ENCODE data around the gene LRRC9. TPM values are rescaled to one million over a fixed set of nuclear protein-coding genes. Genes with fewer than 3 reads are reported as not detected.

Gene LRRC9
- total and polyA plus RNA-seq, 10 of the 15 experiments (the other 5 are each of a cell fraction or from before 2014, with no cell fraction given), result not detected

- BruUV-seq (replicated peaks), result no TSS peak
- no peak overlapping the region for H2AFZ ChIP-seq (ENCODE audit: control insufficient read depth, low read depth, low read length)
- no peak for FAIRE-seq
- RAD21 ChIA-PET (ENCODE audit: unreplicated experiment), result no interaction called here
- H3K4me1 ChIP-seq (ENCODE audit: control insufficient read depth, insufficient read depth, low read length), result no peaks in the 10 kb centered on the region
- no peaks in the 10 kb centered on the region for H4K20me1 ChIP-seq (ENCODE audit: control insufficient read depth, insufficient read depth)
- ATAC-seq, result no peak
- POLR2A ChIA-PET, result no interaction called here
- in situ Hi-C loops (cut with MboI), result no loop called here
- SMC1A ChIA-PET (ENCODE audit: uncharacterized antibody, unreplicated experiment), result no interaction called here
- H3K9ac ChIP-seq (ENCODE audit: control insufficient read depth, insufficient read depth, low read length), result no peak overlapping the region
- no peaks in the 10 kb centered on the region for H3K27me3 ChIP-seq (replicated peaks in 1 of 2; ENCODE audit: control insufficient read depth in 2 of 2, insufficient read depth in 2 of 2, low read length in 1 of 2)
- intact Hi-C loops (cut with micrococcal nuclease; ENCODE audit: unreplicated experiment), result no loop called here
- CTCF ChIA-PET, result interaction anchor here (1.2 kb wide), 1 partner anchor 170 kb away, joined by 3 read pairs; no protein-coding TSS in a partner anchor
- no peak overlapping the region for H3K4me3 ChIP-seq
- no peaks in the 10 kb centered on the region for H3K36me3 ChIP-seq (ENCODE audit: control insufficient read depth in 2 of 2, insufficient read depth in 2 of 2, low read length in 1 of 2)
- H3K79me2 ChIP-seq (ENCODE audit: control insufficient read depth, insufficient read depth, low read length), result no peaks in the 10 kb centered on the region
- H3K9me3 ChIP-seq (replicated peaks; ENCODE audit: control insufficient read depth, insufficient read depth, low read length), result no peaks in the 10 kb centered on the region
- H3K27ac ChIP-seq (ENCODE audit: control insufficient read depth, insufficient read depth), result no peak overlapping the region
- no peak for DNase-seq (ENCODE audit: low read depth, low spot score)
- H3K4me2 ChIP-seq (ENCODE audit: control insufficient read depth, insufficient read depth), result no peak overlapping the region
- no peak for TF ChIP-seq RUNX3 (IDR thresholded peaks at IDR 0.05; ENCODE audit: low read length)
- no peak for TF ChIP-seq ZNF622 (IDR thresholded peaks at IDR 0.05)
- TF ChIP-seq TCF12 (IDR thresholded peaks at IDR 0.05; ENCODE audit: low read depth, low read length), result no peak
- no peak for TF ChIP-seq CHD1 (IDR thresholded peaks at IDR 0.05; ENCODE audit: low read depth, low read length)
- TF ChIP-seq CBX3 (IDR thresholded peaks at IDR 0.05; ENCODE audit: borderline replicate concordance, low read depth), result no peak
- no peak for TF ChIP-seq ZBED1 (IDR thresholded peaks at IDR 0.05; ENCODE audit: borderline replicate concordance)
- WGBS (ENCODE audit: insufficient coverage, insufficient replicate concordance, low lambda C conversion rate, missing lambda C conversion rate), result 0% methylated on average over 1 of the region's 1 CpG
Observed at GRCh38 chr14:60014402-60014801, 94.5 kb downstream of the LRRC9 start.

GRCh38 chr14:60021619-60022018 is 101.7 kb downstream of the LRRC9 start:
- no peaks in the 10 kb centered on the region for H3K79me2 ChIP-seq (ENCODE audit: control insufficient read depth, insufficient read depth, low read length)
- POLR2A ChIA-PET, result no interaction called here
- RAD21 ChIA-PET (ENCODE audit: unreplicated experiment), result no interaction called here
- in situ Hi-C loops (cut with MboI) (no loop called here), intact Hi-C loops (cut with micrococcal nuclease; ENCODE audit: unreplicated experiment) (no loop called here)
- H3K27me3 ChIP-seq (replicated peaks in 1 of 2; ENCODE audit: control insufficient read depth in 2 of 2, insufficient read depth in 2 of 2, low read length in 1 of 2), result no peaks in the 10 kb centered on the region
- H4K20me1 ChIP-seq (ENCODE audit: control insufficient read depth, insufficient read depth), result no peaks in the 10 kb centered on the region
- SMC1A ChIA-PET (ENCODE audit: uncharacterized antibody, unreplicated experiment), result no interaction called here
- H3K4me1 ChIP-seq (ENCODE audit: control insufficient read depth, insufficient read depth, low read length), result no peaks in the 10 kb centered on the region
- TF ChIP-seq CTCF (IDR thresholded peaks at IDR 0.05 in 2 of 3, conservative IDR thresholded peaks at IDR 0.05 in 1 of 3; ENCODE audit: control insufficient read depth in 2 of 3, extremely low read depth in 1 of 3, insufficient read depth in 1 of 3, low read depth in 3 of 3, low read length in 3 of 3) (no peak), FOXK2 (IDR thresholded peaks at IDR 0.05) (no peak), POU2F2 (IDR thresholded peaks at IDR 0.05; ENCODE audit: borderline replicate concordance, low read depth, low read length) (no peak), SPI1 (IDR thresholded peaks at IDR 0.05; ENCODE audit: borderline replicate concordance, insufficient read depth, low read depth, low read length) (no peak)
- TF ChIP-seq, protein P1, sequence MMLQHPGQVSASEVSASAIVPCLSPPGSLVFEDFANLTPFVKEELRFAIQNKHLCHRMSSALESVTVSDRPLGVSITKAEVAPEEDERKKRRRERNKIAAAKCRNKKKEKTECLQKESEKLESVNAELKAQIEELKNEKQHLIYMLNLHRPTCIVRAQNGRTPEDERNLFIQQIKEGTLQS (IDR thresholded peaks at IDR 0.05; ENCODE audit: borderline replicate concordance, extremely low read depth, low read depth, low read length), result no peak
- TF ChIP-seq, protein P2, sequence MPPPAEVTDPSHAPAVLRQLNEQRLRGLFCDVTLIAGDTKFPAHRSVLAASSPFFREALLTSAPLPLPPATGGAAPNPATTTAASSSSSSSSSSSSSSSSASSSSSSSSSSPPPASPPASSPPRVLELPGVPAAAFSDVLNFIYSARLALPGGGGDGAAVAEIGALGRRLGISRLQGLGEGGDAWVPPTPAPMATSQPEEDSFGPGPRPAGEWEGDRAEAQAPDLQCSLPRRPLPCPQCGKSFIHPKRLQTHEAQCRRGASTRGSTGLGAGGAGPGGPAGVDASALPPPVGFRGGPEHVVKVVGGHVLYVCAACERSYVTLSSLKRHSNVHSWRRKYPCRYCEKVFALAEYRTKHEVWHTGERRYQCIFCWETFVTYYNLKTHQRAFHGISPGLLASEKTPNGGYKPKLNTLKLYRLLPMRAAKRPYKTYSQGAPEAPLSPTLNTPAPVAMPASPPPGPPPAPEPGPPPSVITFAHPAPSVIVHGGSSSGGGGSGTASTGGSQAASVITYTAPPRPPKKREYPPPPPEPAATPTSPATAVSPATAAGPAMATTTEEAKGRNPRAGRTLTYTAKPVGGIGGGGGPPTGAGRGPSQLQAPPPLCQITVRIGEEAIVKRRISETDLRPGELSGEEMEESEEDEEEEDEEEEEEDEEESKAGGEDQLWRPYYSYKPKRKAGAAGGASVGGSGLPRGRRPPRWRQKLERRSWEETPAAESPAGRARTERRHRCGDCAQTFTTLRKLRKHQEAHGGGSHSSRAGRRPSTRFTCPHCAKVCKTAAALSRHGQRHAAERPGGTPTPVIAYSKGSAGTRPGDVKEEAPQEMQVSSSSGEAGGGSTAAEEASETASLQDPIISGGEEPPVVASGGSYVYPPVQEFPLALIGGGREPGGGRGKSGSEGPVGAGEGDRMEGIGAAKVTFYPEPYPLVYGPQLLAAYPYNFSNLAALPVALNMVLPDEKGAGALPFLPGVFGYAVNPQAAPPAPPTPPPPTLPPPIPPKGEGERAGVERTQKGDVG (CRISPR knock-in tag; IDR thresholded peaks at IDR 0.05), result no peak
- no peak overlapping the region for H3K4me3 ChIP-seq
- no peaks in the 10 kb centered on the region for H3K9me3 ChIP-seq (replicated peaks; ENCODE audit: control insufficient read depth, insufficient read depth, low read length)
- BruUV-seq (replicated peaks), result no TSS peak
- no peak overlapping the region for H3K27ac ChIP-seq (ENCODE audit: control insufficient read depth, insufficient read depth)
- FAIRE-seq (no peak), ATAC-seq (no peak), DNase-seq (ENCODE audit: low read depth, low spot score) (no peak)
- no peak overlapping the region for H3K9ac ChIP-seq (ENCODE audit: control insufficient read depth, insufficient read depth, low read length)
- H3K4me2 ChIP-seq (ENCODE audit: control insufficient read depth, insufficient read depth), result no peak overlapping the region
- H2AFZ ChIP-seq (ENCODE audit: control insufficient read depth, low read depth, low read length), result no peak overlapping the region
- 13% methylated on average over 2 of the region's 2 CpGs for WGBS (ENCODE audit: insufficient coverage, insufficient replicate concordance, low lambda C conversion rate, missing lambda C conversion rate)
- no peaks in the 10 kb centered on the region for H3K36me3 ChIP-seq (ENCODE audit: control insufficient read depth in 2 of 2, insufficient read depth in 2 of 2, low read length in 1 of 2)
- CTCF ChIA-PET, result no interaction called here
